ENCODE data around the gene NDUFV2. TPM values are rescaled to one million over a fixed set of nuclear protein-coding genes. Genes with fewer than 3 reads are reported as not detected.

Gene NDUFV2
- total RNA-seq, 1 experiment from 2014 or later, result 215 TPM

GRCh38 chr18:9108911-9109310 is 6.4 kb downstream of the NDUFV2 start:
- BruUV-seq (replicated peaks), result no TSS peak
- no peak overlapping the region for H3K4me2 ChIP-seq
- CTCF ChIA-PET, result no interaction called here

GRCh38 chr18:9109523-9109922 is 7.0 kb downstream of the NDUFV2 start:
- intact Hi-C loops (cut with micrococcal nuclease; ENCODE audit: unreplicated experiment), result no loop called here
- Histone ChIP-seq H3K9me2 (ENCODE audit: insufficient read depth) (no peaks in the 10 kb centered on the region), H3K9me3 (ENCODE audit: insufficient read depth, low read depth) (no peaks in the 10 kb centered on the region), H3K4me1 (replicated peaks; ENCODE audit: insufficient read depth) (peaks cover 26% of the 10 kb centered on the region), H3K79me2 (ENCODE audit: low read depth) (peaks cover 100% of the 10 kb centered on the region), H3K27me3 (ENCODE audit: insufficient read depth, low read depth) (no peaks in the 10 kb centered on the region), H2AFZ (no peak overlapping the region), H3K27ac (no peak overlapping the region), H3K36me3 (ENCODE audit: low read depth) (peaks cover 9% of the 10 kb centered on the region), H3F3A (ENCODE audit: insufficient read depth, low read depth) (no peaks in the 10 kb centered on the region), H4K20me1 (ENCODE audit: insufficient read depth) (peaks cover 90% of the 10 kb centered on the region), H3K4me2 (no peak overlapping the region), H3K4me3 (no peak overlapping the region)
- TF ChIP-seq CTCF (conservative IDR thresholded peaks at IDR 0.05), result no peak
- no peak for TF ChIP-seq EZH2 (IDR thresholded peaks at IDR 0.05; ENCODE audit: low read depth)
- ChIA-PET CTCF (interaction anchor here (0.6 kb wide), 2 partner anchors 225 to 1418 kb away, joined by 5 to 7 read pairs; partner anchors contain the start of gene TWSG1), POLR2A (ENCODE audit: unreplicated experiment) (interaction anchor here (0.6 to 0.7 kb wide), 3 partner anchors 26 to 158 kb away, joined by 3 to 7 read pairs (median 5); no protein-coding TSS in a partner anchor)
- no peak for DNase-seq
- no TSS peak for BruUV-seq (replicated peaks)

More at GRCh38 chr18:9108911-9109310, 6.4 kb downstream of the NDUFV2 start:
- no peak overlapping the region for H3K4me3 ChIP-seq
- no peaks in the 10 kb centered on the region for H3K9me3 ChIP-seq (ENCODE audit: insufficient read depth, low read depth)
- no peaks in the 10 kb centered on the region for H3F3A ChIP-seq (ENCODE audit: insufficient read depth, low read depth)
- no peaks in the 10 kb centered on the region for H3K9me2 ChIP-seq (ENCODE audit: insufficient read depth)
- peaks cover 9% of the 10 kb centered on the region for H3K36me3 ChIP-seq (ENCODE audit: low read depth)
- H3K27ac ChIP-seq, result no peak overlapping the region
- peaks cover 31% of the 10 kb centered on the region for H3K4me1 ChIP-seq (replicated peaks; ENCODE audit: insufficient read depth)
- DNase-seq, result no peak
- H3K27me3 ChIP-seq (ENCODE audit: insufficient read depth, low read depth), result no peaks in the 10 kb centered on the region
- intact Hi-C loops (cut with micrococcal nuclease; ENCODE audit: unreplicated experiment), result no loop called here
- peaks cover 100% of the 10 kb centered on the region for H3K79me2 ChIP-seq (ENCODE audit: low read depth)
- POLR2A ChIA-PET (ENCODE audit: unreplicated experiment), result interaction anchor here (0.6 to 0.7 kb wide), 2 partner anchors 37 to 159 kb away, joined by 5 to 7 read pairs; no protein-coding TSS in a partner anchor
- no peak overlapping the region for H2AFZ ChIP-seq
- peaks cover 92% of the 10 kb centered on the region for H4K20me1 ChIP-seq (ENCODE audit: insufficient read depth)
- TF ChIP-seq CTCF (conservative IDR thresholded peaks at IDR 0.05) (no peak), EZH2 (IDR thresholded peaks at IDR 0.05; ENCODE audit: low read depth) (no peak)

GRCh38 chr18:9113468-9114149 is 11.1 kb downstream of the NDUFV2 start:
- H3K27ac ChIP-seq, result peak overlapping the region; percentile 2; the same call in 1 of the 2 replicates
- ChIA-PET POLR2A (ENCODE audit: unreplicated experiment) (interaction anchor here (0.6 kb wide), 1 partner anchor 97 kb away, joined by 18 read pairs; no protein-coding TSS in a partner anchor), CTCF (no interaction called here)

More at GRCh38 chr18:9113468-9114149, 11.1 kb downstream of the NDUFV2 start:
- no peak for DNase-seq
- Histone ChIP-seq H3F3A (ENCODE audit: insufficient read depth, low read depth) (peaks cover 27% of the 10 kb centered on the region), H4K20me1 (ENCODE audit: insufficient read depth) (peaks cover 57% of the 10 kb centered on the region), H3K4me3 (no peak overlapping the region), H3K27me3 (ENCODE audit: insufficient read depth, low read depth) (no peaks in the 10 kb centered on the region), H3K36me3 (ENCODE audit: low read depth) (0 out of 2 replicates have a peak, but pooled peaks cover 3% of the 10 kb centered on the region), H3K9me2 (ENCODE audit: insufficient read depth) (no peaks in the 10 kb centered on the region), H3K4me2 (no peak overlapping the region), H3K79me2 (ENCODE audit: low read depth) (peaks cover 98% of the 10 kb centered on the region), H3K9me3 (ENCODE audit: insufficient read depth, low read depth) (no peaks in the 10 kb centered on the region), H3K4me1 (replicated peaks; ENCODE audit: insufficient read depth) (peaks cover 29% of the 10 kb centered on the region), H2AFZ (no peak overlapping the region)
- intact Hi-C loops (cut with micrococcal nuclease; ENCODE audit: unreplicated experiment), result no loop called here
- BruUV-seq (replicated peaks), result no TSS peak
- TF ChIP-seq CTCF (conservative IDR thresholded peaks at IDR 0.05), result no peak
- no peak for TF ChIP-seq EZH2 (IDR thresholded peaks at IDR 0.05; ENCODE audit: low read depth)

Data from PC-9 (cell line).